Upper lobe of left lung (tissue), 6 donors: ENCODE measurements around the gene MBD3. TPM values are rescaled to one million over a fixed set of nuclear protein-coding genes. Genes with fewer than 3 reads are reported as not detected.
A peak's percentile ranks its signal among the peaks of the same experiment; 100 is the strongest.

Experiments
- ATAC-seq, 2 donors: fragments of 200-7000 bp; cut with Tn5 transposase; one replicate each; pipeline ENCODE4 v1.9.1; 2022; ENCODE audit warnings: mild to moderate bottlenecking in 2 of 2, moderate library complexity in 2 of 2; ENCODE audit not compliant: low FRiP score in 2 of 2
- DNase-seq, 2 donors: peaks; one replicate each; pipeline ENCODE4 v3.0.0-alpha.2; 2019 to 2020
- H3K27ac ChIP-seq, 4 donors: fragments of 200-600 bp; sonication (generic); one replicate each; pipeline ENCODE4 v1.5.1; 2016 to 2019
- H3K27me3 ChIP-seq, 4 donors: fragments of 200-600 bp; sonication (generic); one replicate each; pipeline ENCODE4 v1.5.1; 2017 to 2019
- H3K36me3 ChIP-seq, 4 donors: fragments of 200-600 bp; sonication (generic); one replicate each; pipeline ENCODE4 v1.5.1; 2016 to 2019
- H3K4me1 ChIP-seq, 4 donors: fragments of 200-600 bp; sonication (generic); one replicate each; pipeline ENCODE4 v1.5.1; 2018 to 2019
- H3K4me3 ChIP-seq, 4 donors: fragments of 200-600 bp; sonication (generic); one replicate each; pipeline ENCODE4 v1.5.1; 2017 to 2019; ENCODE audit warnings: mild to moderate bottlenecking in 2 of 4, moderate library complexity in 1 of 4
- H3K9me3 ChIP-seq, 4 donors: fragments of 200-600 bp; sonication (generic); one replicate each; pipeline ENCODE4 v1.5.1; 2018 to 2019
- CTCF ChIP-seq, 6 experiments: fragments of 450-650 bp in 4 of 6; fragments of 200-600 bp in 2 of 6; sonication (generic) in 2 of 6; IDR thresholded peaks; one replicate each; pipeline ENCODE4 v1.5.1; 2016 to 2019; ENCODE audit warnings: antibody characterized with exemption in 6 of 6
- EP300 ChIP-seq, 4 donors: sonication (generic); formaldehyde crosslinking; IDR thresholded peaks; one replicate each; pipeline ENCODE4 v1.5.1; 2017; ENCODE audit warnings: antibody characterized with exemption in 4 of 4, control low read depth in 2 of 4
- POLR2A ChIP-seq, 4 donors: fragments of 450-650 bp; IDR thresholded peaks; one replicate each; pipeline ENCODE4 v1.5.1; 2016 to 2017; ENCODE audit warnings: antibody characterized with exemption in 4 of 4, mild to moderate bottlenecking in 2 of 4
- POLR2AphosphoS5 ChIP-seq, 2 donors: sonication (generic); formaldehyde crosslinking; IDR thresholded peaks; one replicate each; pipeline ENCODE4 v1.5.1; 2017; ENCODE audit warnings: antibody characterized with exemption in 2 of 2
- WGBS, 2 donors: methylation state at CpG; one replicate each; pipeline ENCODE4 v1.1.5; 2017 to 2018; 5-methylcytosine and 5-hydroxymethylcytosine counted together
- total RNA-seq, 6 donors: library from RNA; depleted of rRNA in 4 of 6; stranded (reverse); fragments of >200 nt in 4 of 6; gene quantifications; one replicate each; pipeline versions ENCODE4 v1.1.0 to v1.2.1, GENCODE V29; 2016 to 2021
- donor health status: DM: no; HTN: no; CAD: no; lungs with moderate emphysema.
- donor health status: DM: no; HTN: yes; CAD: no; lungs with severe emphysema.

The MBD3 gene
- total RNA-seq, 6 donors from 2014 or later = 65.1 to 158 (median 107) TPM

GRCh38 chr19:1575323-1576241, 17.1 kb downstream of the MBD3 start:
- Histone ChIP-seq H3K27me3 (no peaks in the 10 kb centered on the region), H3K27ac (no peak overlapping the region), H3K9me3 (no peaks in the 10 kb centered on the region), H3K4me3 (no peak overlapping the region), H3K4me1 (no peaks in the 10 kb centered on the region), H3K36me3 (peaks cover 5 to 44% (median 41%) of the 10 kb centered on the region in 4 donors)
- DNase-seq (peak in 1 of 2 donors; percentile 58), ATAC-seq (no peak)
- 86% methylated on average over 13 to 22 of the region's 22 CpGs for WGBS, 2 donors
- no peak for TF ChIP-seq CTCF (IDR thresholded peaks at IDR 0.05)
- no peak for TF ChIP-seq POLR2A (IDR thresholded peaks at IDR 0.05)

- Histone ChIP-seq H3K27ac (no peak overlapping the region), H3K4me1 (no peaks in the 10 kb centered on the region), H3K4me3 (no peak overlapping the region), H3K36me3 (peaks cover 3 to 34% (median 31%) of the 10 kb centered on the region in 4 donors), H3K9me3 (no peaks in the 10 kb centered on the region), H3K27me3 (no peaks in the 10 kb centered on the region)
- DNase-seq (peak in 1 of 2 donors; percentile 70), ATAC-seq (no peak)
- 83 to 88% methylated on average over 19 to 34 of the region's 34 CpGs for WGBS, 2 donors
- TF ChIP-seq CTCF (IDR thresholded peaks at IDR 0.05) (no peak), POLR2A (IDR thresholded peaks at IDR 0.05) (no peak), POLR2AphosphoS5 (IDR thresholded peaks at IDR 0.05) (no peak), EP300 (IDR thresholded peaks at IDR 0.05) (no peak)
Observed at GRCh38 chr19:1574354-1575136, 18.1 kb downstream of the MBD3 start.

GRCh38 chr19:1572795-1573194, 19.9 kb downstream of the MBD3 start:
- no peak for DNase-seq
- 75 to 76% methylated on average over 9 of the region's 9 CpGs for WGBS, 2 donors
- H3K27me3 ChIP-seq = no peaks in the 10 kb centered on the region
- peaks cover 4 to 8% (median 5%) of the 10 kb centered on the region in 4 donors for H3K4me1 ChIP-seq
- ATAC-seq = no peak
- TF ChIP-seq EP300 (IDR thresholded peaks at IDR 0.05) (no peak), POLR2A (IDR thresholded peaks at IDR 0.05) (no peak), POLR2AphosphoS5 (IDR thresholded peaks at IDR 0.05) (no peak), CTCF (IDR thresholded peaks at IDR 0.05) (no peak)
- no peak overlapping the region for H3K27ac ChIP-seq
- H3K4me3 ChIP-seq = no peak overlapping the region
- peaks cover 0 to 18% (median 17%) of the 10 kb centered on the region in 4 donors for H3K36me3 ChIP-seq
- H3K9me3 ChIP-seq = no peaks in the 10 kb centered on the region

- Histone ChIP-seq H3K4me1 (peaks cover 6 to 20% (median 9%) of the 10 kb centered on the region in 4 donors), H3K27me3 (peaks cover 0 to 9% (median 0%) of the 10 kb centered on the region in 4 donors), H3K36me3 (peaks cover 0 to 3% (median 2%) of the 10 kb centered on the region in 4 donors), H3K9me3 (no peaks in the 10 kb centered on the region), H3K4me3 (no peak overlapping the region), H3K27ac (no peak overlapping the region)
- DNase-seq = no peak
- no peak for ATAC-seq
- TF ChIP-seq POLR2A (IDR thresholded peaks at IDR 0.05) (no peak), EP300 (IDR thresholded peaks at IDR 0.05) (no peak), CTCF (IDR thresholded peaks at IDR 0.05) (no peak), POLR2AphosphoS5 (IDR thresholded peaks at IDR 0.05) (no peak)
- WGBS, 2 donors = 95 to 96% methylated on average over 12 of the region's 12 CpGs
Observed at GRCh38 chr19:1571358-1571757, 21.3 kb downstream of the MBD3 start.
